Activated CD8-positive, alpha-beta memory T cell treated with anti-CD3 and anti-CD28 coated beads, Interleukin-2, amount 50 U/mL, for 4 hours (primary cell): ENCODE results near the gene MDC1.
"Not testable (repeated sequence)": the region's sequence is repeated elsewhere in the genome, so short reads cannot be mapped to it uniquely, and the experiment has no call there.

Experiments used
- DNase-seq: peaks from one replicate; pipeline ENCODE4 v3.0.0-alpha.2; 2020

Gene MDC1

DNA sequence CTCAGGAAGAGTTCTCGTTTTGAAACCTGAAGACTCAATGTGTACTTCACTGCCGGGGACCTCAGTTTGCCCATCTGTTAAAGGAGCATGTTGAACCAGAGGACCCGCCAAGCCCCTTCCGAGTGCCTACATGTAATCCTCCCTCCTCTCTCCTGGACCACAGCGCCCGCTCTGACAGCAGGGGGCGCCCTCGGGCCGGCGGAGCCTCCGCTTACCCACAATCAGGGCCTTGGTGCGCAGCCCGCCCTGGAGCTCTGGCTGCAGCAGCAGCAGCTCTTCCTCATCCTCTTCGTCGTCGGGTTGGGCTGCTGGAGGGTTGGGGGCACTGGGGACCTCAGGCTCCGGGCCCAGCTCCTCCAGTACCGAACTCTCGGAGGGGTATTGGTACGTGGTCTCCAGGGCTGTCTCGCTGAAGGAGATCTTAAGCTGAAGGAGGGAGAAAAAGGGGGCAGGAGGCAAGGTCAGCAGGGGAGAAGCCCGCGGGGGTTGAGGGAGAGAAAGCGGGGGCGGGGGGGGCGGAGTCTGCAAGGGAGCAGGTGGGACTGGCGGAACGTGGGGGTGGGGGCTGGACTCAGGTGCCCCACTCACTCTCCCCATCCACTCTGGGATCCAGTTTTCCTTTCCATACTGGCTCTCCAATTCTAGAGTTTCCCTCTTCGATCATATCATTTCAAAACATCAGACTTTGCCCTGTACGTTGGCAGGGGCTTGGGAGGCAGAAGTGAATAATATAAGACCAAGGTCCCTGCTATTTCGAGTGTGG, 37.9 kb downstream of the MDC1 start:
- peak; percentile 95 for DNase-seq

DNA sequence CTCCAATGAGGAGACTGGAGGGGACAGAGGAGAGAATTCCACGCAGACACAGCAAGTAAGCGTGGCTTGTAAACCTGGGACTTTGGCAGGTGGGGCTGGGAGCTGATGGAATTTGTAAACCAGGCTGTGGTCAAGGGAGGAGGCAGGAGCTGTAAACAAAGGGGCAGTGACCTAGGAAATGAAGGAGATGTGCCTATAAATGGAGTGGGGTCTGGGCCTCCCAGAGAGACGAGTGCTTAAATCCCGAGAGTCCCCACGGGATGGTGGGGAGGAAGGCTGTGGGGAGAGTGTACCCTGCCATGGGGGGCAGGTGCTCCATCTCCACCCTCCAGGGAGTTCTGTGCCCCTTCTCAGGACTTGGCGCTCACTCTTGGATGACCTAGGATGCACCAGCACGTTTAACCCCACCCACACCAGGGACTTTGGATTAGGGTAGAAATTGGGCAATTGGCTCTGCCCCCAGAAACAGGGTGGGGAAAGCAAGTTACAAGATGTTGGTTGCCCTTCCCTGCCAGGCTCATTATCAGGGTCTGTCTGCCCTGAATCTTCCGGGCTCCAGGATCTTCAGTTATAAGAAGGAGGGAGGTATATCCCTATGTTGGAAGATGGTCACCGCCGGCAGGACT, 40.3 kb downstream of the MDC1 start:
- DNase-seq: no peak

DNA sequence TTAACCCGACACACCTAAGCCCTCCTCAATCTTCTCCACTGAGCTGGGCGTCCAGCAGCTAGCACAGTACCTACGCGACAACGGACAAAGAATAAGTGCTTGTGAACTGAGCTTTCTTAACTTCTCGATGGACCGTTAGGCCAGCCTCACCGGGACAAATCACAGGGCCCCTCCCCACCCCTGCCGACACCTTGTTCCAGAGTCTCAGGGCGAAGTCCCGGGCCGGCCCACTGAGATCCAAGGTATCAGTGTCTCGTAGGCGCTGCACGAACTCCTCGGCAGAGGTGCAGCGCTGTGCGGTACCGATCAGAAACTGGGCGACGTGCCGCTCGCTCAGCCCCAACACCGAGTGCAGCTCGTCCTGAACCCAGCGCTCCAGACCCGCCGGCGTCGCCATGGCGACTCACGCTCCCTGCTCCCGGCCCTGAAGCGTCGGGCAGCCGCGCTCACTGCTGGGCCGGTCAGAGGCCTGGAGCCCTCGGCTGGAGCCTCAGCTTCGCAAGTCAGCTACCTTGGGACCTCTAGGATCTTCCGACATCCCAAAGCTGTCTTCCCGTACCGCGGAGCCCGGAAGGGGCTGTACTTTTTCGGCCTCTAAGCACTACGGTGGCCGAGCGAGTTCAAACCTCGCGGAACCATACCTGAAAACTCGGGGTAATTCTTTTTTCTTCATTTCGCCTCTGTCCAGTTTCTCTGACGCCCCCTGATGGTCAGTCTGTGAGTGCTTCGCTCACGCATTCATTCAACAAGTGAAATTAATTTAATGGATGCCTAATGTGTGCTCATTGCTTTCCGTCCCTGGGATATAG, 44.4 kb downstream of the MDC1 start, which contains the start of gene DHX16:
Gene DHX16 (minus strand): TSS at position 562 of the 809 bp plus-strand sequence. CDS start 165 bp downstream, at position 397.
- peak; percentile 91 for DNase-seq

- no peak for DNase-seq
These were observed 46.1 kb downstream of the MDC1 start for GRCh38 chr6:30670760-30671527.

GRCh38 chr6:30666300-30666699, 50.8 kb downstream of the MDC1 start:
- peak; percentile 70 for DNase-seq

DNA sequence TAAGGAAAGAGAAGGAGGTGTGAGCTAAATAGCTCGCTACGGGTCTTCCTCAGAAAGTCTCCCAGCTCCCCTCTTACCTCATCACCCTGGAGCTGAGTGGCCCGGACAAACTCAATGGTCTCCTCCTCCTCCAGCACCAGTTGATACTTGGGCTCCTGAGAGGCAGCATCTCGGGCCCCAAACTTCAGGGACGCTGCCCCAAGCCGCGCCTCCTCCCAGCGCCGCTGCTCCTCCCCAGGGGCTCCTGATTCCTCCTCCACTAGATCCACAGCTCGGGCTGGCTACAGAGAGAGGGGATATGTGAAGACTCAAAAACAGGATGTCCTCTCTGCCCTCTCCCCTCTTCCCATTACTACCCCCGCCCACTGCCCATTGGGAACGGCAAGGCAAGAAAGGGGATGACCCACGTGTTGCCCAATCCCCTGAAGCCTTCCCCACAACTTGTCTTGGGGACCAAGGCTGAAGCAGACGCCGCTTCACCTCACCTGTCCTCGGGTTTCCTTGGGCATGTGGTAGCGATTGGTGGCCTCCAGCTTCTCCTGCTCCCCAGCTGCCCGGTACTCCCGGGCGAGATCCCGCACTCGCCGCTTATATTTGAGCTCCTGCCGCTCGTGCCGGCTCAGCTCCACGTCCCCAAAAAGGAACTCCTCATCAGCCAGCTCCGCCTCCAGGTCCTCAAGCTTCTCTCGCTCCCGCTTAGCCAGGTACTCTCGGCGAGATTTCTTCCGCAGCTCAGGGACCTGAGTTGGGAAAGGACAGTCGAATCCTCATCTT, 51.9 kb downstream of the MDC1 start:
- no peak for DNase-seq

DNA sequence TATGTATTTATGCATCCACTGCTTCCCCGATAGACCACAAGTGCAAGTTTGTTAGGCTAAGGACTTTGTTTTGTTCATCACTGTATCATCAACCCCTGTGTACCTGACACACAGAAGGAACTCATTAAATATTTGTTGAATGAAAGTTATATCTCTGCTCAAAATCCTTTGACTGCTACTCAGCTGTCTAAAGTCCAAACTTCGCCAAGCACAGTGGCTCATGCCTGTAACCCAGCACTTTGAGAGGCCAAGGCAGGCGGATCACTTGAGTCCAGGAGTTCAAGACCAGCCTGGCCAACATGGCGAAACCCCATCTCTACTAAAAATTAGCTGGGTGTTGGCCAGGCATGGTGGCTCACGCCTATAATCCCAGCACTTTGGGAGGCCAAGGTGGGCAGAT, 59.2 kb downstream of the MDC1 start:
- not testable (repeated sequence) for DNase-seq

DNA sequence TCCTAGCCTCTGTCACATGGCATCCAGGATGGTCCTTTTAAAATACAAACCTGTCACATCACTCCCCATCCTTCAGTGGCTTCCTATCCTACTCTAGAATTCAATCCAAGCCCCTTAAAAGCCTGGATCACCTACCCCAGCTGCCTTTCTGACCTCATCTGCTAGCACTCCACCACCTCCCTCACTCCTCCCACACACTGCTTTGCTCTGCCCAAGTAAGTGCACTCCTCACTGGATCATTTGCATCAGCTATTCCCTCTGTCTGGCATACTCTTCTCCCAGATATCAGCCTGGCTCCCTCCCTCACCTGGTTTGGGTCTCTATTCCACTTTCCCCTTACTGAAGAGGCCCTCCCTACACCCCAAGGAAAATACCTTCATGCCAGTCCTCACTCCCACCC, 59.6 kb downstream of the MDC1 start:
- no peak for DNase-seq

GRCh38 chr6:30656513-30656912, 60.6 kb downstream of the MDC1 start:
- DNase-seq: no peak

- no peak for DNase-seq
These were observed 61.4 kb downstream of the MDC1 start for GRCh38 chr6:30655743-30656094.

- no peak for DNase-seq
These were observed 62.0 kb downstream of the MDC1 start for GRCh38 chr6:30654798-30655742.

- DNase-seq: no peak
These were observed 65.9 kb downstream of the MDC1 start for GRCh38 chr6:30651143-30651542.
